HG03457 (cell line): ENCODE measurements around the gene ERN2.
"Not testable (repeated sequence)": the region's sequence is repeated elsewhere in the genome, so short reads cannot be mapped to it uniquely, and the experiment has no call there.

Experiments
- ATAC-seq: cut with Tn5 transposase; IDR thresholded peaks from one replicate; pipeline ENCODE4 v1.9.1; 2021; ENCODE audit warnings: moderate number of reproducible peaks; ENCODE audit not compliant: unreplicated experiment

ERN2 gene

DNA sequence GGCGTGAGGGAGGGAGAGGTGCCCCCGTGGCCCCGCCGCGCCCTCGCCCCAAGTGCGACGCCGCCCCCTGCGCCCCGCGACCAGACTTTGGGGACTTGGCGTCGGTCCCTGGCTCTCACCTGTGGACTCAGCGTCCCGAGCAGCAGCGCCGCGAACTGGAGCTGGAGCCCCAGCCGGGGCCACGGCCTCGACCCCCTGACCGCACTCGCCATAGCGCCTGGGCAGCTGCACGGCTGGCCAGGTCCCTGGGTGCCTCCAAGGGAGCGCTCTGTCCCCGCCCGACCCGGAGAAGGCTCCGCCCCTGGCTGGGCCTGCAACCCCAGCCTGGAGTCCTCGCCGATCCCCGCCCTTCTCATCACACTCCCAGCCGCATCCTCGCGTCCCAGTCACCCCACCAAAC lies at the start of gene ERN2:
Gene ERN2 (minus strand): TSS at position 247 of the 400 bp plus-strand sequence. CDS start 35 bp downstream, at position 212.
- ATAC-seq = no peak

DNA sequence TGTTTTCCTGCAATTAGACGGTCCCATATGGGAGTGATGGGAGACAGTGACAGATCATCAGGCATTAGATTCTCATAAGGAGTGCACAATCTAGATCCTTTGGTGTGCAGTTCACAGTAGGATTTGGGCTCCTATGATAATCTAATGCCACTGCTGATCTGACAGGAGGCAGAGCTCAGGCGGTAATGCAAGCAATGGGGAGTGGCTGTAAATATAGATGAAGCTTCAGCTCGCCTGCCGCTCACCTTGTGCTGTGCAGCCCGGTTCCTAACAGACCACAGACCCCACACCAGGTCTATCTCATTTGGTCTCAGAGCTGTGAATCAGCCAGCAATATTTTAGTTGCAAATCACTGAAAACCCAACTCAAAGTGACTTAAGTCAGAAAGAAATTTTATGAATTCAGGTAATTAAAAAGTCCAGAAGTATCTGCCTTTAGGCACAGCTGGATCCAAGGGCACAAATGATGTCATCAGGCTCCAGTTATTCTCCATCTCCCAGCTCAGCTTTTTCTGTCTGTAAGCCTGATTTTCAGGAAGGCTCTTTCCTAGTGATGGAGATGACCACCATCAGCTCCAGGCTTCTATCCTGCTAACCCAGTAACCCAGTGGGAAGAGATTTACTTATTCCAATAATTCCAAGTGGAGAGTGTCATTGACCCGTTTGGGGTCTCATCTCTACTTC lies 45.1 kb upstream of the ERN2 start:
- ATAC-seq = no peak

DNA sequence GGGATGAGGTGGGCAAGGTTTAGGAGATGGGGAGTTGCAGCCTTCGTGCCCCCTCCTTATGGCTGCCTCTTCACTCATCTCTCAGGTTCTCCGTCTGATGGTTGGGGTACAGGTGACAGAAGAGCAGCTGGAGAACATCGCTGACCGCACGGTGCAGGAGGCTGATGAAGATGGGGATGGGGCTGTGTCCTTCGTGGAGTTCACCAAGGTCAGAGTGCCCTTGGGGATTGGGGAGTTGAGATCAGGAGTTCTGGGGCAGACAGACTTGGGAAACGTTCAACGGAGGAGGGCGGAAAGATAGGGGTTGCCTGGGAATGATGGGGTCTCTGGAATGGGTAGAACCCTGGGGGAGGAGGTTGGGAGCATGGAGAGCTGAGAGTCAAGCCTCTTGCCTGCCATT lies 44.1 kb upstream of the ERN2 start:
- ATAC-seq = no peak

DNA sequence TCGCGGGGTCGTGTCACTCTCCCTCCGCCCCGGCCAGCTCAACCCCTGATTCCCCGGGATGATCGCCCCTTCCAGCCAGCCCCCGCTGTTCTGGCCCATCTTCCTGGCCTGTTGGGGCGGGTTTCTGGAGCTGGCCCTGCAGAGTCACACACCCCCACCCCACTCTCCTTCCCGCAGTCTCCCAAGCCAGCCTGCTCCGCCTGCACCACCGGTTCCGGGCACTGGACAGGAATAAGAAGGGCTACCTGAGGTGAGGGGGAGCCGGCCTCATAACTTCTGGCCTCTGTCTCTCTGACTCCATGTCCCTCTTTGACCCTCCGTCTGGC lies 42.4 kb upstream of the ERN2 start:
- no peak for ATAC-seq

DNA sequence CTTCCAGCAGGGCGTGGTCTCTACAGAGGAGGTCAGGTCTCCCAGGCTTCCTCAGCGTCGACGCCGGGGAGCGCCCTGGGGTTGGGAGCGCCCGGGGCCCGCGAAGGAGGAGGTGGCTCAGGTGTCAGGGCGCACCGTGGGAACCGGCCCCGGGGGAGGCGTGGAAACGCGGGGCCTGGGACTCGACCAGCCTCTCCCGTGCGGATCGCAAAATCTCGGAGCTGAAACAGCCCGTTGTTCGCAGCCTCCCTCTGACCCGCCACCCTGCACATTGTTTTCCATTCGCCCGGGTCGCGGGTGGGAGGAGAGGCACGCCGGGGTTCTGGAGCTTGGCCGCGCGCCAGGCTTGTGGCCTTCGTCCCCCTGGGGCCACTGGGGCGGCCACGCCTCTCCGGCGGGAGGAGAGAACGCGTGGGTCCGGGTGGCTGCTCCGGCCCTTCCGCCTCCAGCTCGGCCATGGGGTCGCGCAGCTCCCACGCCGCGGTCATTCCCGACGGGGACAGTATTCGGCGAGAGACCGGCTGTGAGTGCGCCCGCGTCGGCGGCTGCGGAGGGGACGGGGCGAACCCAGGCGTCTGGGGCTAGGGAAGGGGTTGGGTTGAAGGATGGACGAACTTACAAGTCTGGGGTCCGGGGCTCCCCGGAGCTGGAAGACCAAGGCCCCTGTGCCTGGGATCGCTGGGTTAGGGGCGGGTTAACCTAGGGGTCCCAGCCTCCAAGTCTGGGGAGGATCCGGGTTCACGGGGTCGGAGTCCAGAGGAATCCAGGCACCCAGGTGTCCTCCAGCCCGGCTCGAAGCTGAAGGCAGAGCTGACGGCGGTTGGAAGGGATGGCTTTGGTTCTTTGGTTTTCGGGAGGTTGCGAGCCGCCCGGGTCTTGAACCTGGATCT lies 41.8 kb upstream of the ERN2 start, which contains the start of gene CHP2:
Gene CHP2 (plus strand): TSS at position 433 of the 890 bp plus-strand sequence. CDS start 24 bp downstream, at position 457.
- no peak for ATAC-seq

DNA sequence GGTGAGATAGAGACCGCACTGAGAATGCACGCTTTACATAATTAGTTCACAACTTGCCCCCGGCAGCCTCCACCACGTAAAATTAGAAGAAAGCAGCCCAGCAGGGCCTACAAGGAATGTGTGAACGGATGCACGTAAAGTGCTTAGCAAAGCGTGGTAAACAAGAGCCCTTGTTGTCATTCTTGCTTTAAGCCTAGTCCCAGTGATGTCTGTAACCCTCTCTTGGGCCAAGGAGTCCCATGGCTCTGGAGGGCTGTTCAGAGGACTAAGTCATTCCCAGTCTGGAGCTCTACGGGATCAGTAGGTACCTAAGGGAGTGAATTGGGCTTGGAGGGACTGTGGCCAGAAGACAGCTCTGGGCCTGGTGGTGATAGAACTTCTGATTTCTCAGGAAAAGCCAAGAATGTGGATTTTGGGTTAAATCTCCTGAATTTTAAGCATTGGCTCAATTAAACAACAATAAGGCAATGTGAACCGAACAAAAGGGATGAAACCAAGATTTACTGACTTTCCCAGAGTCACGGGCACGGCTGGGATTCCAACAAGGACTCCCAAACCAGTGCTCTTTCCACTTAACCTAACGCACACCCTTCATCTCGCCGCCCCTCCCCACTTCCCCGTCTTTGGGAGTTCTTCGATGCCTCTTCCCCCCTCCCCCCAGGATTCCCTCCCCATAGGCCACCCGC lies 41.0 kb upstream of the ERN2 start:
- ATAC-seq = no peak

DNA sequence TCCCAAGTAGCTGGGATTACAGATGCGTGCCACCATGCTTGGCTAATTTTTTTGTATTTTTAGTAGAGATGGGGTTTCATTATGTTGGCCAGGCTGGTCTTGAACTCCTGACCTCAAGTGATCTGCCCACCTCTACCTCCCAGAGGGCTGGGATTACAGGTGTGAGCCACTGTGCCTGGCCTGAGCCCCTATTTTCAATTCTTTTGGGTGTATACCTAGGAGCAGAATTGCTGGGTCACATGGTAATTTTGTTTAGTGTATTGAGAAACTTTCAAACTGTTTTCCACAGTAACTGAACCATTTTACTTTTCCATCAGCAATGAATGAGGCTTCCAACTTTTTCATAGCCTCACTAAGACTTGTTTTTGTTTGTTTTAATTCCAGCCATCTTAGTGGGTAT lies 38.0 kb upstream of the ERN2 start:
- not testable (repeated sequence) for ATAC-seq

DNA sequence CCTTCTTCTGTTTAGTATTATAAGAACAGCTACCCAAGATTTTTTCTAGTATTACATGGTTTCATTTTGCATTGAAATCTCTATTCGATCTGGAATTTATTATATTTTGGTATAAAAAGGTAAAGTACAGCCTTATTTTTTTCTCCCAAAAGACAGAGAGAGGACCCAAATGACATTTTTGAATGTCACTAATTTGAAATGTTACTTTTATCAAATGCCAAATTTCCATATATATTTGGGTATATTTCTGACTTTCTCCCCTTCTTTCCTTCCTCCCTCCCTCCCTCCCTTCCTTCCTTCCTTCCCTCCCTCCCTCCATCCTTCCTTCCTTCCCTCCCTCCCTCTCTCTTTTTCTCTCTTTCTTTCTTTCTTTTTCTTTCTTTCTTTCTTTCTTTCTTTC lies 35.6 kb upstream of the ERN2 start:
- no peak for ATAC-seq

DNA sequence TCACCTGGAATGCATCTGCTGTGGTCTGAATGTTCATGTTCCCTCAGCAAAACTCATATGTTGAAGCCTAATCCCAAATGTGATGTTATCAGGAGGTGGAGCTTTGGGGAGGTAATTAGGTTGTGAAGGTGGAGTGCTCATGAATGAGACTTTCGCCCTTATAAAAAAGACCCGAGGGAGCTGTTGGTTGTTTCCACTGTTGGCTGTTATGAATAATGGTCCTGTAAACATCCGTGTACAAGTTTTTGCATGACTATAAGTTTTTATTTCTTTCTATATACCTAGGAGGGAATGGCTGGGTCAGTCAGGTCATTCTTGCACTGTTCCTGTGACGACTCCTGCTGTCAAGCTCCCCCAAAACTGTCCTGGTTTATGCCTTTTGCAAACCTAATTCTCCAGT lies 32.2 kb upstream of the ERN2 start:
- no peak for ATAC-seq

DNA sequence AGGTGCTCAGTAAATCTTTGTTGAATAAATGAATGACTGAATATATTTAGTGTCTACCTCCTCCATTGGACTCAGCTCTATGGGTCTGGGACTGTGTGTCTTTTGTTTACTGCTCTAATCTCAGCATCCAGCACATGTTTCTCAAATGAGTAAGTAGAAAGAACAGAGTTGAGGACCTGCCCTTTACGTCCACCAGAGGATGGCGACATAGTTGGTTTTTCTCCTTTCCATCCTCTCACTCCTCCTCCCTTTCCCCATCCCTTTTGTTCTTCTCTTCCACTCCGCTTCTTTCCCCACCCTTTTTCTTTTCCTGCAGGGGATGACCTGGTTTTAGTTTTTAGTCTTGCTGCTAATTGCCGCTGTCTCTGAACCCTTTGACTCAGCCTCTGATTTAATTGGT lies 29.7 kb upstream of the ERN2 start:
- no peak for ATAC-seq

DNA sequence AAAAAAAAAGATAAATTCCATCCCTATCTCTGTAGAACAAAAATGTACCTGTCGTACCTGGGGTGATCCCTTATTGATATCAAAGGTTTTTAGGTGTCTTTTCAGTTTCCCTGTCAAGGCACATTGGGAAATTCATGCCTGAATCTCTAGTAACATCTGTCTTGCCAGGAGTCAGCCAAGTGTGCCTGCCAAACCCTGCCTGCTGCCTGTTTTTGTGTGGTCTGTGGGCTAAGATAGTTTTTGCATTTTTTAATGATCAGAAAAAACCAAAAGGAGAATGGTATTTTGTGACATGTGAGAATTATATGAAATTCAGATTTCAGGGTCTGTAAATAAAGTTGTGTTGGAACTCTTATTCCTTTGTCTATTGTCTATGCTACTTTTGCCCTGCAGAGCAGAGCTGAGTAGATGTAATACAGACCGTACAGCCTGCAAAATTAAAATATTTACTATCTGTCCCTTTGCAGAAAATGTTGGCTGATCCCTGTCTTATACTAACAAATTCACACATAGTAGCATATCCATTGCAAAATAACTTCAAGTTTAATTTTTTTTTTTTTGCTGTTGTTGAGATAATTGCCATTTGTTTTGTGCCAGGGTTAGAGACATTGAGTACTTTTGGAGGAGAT lies 28.8 kb upstream of the ERN2 start:
- no peak for ATAC-seq

DNA sequence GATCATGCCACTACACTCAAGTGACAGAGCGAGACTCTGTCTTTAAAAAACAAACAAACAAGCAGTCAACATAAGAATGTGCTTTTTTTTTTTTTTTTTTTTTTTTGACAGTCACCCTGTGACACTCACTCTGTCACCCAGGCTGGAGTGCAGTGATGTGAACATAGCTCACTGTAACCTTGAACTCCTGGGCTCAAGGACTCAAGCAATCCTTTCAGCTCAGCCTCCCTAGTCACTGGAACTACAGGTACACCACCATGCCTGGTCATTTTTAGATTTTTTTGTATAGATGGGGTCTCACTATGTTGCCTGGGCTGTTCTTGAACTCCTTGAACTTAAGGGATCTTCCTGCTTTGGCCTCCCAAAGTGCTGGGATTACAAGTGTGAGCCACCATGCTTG lies 26.5 kb upstream of the ERN2 start:
- ATAC-seq = no peak

DNA sequence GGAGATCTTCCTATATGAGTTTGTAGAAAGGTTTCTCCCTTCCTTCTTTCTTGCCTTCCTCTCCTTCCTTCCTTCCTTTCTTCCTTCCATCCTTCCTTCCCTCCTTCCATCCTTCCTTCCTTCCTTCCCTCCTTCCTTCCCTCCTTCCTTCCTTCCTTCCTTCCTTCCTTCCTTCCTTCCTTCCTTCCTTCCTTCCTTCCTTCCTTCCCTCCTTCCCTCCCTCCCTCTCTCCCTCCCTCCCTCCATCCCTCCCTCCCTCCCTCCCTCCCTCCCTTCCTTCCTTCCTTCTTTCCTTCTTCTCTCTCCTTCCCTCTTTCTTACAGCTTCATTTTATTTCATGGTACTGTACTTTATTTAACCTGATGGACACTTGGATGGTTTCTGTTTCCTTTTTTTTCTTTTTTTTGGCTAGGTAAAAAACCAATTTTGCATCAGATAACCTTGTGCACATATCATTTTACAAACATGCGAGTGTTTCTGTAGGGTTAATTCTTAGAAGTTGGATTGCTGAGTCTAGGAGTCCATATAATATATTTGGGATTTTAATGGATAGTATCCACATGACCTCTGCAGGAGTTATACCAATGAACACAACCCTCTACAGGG lies 24.5 kb upstream of the ERN2 start:
- ATAC-seq = not testable (repeated sequence)

DNA sequence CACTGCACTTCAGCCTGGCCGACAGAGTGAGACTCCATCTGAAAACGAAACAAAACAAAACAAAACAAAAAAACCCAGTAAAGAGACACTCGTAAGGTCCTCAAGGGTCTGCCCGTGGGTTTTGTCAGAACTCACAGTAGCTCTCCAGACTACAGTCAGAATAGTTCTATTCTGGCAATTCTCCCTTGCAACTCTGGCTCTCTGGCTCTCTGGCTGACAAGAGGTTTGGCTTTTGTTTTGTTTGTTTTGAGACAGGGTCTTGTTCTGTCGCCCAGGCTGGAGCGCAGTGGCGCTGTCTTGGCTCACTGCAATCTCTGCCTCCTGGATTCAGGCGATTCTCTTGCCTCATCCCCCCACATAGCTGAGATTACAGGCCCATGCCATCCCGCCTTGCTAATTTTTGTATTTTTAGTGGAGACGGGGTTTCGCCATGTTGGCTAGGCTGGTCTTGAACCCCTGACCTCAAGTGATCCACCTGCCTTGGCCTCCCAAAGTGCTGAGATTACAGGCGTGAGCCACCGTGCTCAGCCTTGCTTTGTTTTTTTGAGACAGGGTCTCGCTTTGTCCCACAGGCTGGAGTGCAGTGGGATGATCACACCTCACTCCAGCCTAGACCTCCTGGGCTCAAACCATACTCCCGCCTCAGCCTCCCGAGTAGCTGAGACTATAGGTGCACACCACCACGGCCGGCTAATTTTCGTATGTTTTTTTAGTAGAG lies 21.3 kb upstream of the ERN2 start:
- ATAC-seq = no peak

DNA sequence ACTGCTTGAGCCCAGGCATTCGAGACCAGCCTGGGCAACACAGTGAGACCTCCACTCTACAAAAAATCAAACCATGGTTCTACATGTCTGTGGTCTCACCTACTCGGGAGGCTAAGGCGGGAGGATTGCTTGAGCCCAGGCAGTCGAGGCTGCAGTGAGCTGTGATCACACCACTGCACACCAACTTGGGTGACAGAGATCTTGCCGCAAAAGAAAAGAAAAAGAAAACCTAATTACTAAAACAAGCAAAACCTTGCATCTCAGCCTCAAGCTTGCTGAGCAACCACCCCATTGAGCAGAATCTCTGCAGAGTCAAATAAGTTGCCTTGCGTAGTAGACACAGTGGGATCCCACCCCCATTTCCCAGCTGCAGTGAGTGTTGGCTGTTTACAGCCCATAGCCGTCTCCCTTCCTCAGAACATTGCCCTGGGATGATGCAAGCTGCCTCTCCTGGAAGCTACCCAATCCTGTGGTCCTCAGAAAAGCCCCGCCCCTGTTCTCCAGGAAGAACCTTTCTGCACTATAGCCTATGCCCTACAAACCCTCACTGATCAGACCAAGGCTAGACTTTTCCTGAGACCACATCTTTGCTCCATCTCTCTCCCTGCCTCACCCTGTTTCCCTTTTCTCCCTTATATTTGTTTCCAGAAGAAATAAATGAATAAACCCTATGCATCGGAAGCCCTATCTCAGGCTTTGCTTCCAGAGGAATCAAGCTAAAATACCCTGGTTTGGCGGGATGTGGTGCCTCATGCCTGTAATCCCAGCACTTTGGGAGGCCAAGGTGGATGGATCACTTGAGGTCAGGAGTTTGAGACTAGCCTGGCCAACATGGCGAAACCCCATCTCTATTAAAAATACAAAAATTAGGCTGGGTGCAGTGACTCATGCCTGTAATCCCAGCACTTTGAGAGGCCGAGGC lies 16.7 kb upstream of the ERN2 start:
- ATAC-seq = no peak

DNA sequence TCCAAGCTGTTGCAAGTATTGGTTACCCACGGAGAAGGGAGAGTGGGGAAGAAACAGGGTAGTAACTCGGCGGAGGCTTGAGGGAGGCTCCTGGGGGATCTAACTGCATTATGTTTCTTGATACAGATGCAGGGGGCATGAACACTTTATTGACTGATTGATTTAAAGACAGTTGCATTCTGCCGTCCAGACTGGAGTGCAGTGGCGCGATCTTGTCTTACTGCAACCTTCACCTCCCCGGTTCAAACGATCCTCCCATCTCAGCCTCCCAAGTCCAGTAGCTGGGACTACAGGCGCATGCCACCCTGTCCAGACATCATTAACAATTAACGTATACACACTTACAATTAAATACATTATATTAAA lies 15.1 kb upstream of the ERN2 start:
- ATAC-seq = no peak

DNA sequence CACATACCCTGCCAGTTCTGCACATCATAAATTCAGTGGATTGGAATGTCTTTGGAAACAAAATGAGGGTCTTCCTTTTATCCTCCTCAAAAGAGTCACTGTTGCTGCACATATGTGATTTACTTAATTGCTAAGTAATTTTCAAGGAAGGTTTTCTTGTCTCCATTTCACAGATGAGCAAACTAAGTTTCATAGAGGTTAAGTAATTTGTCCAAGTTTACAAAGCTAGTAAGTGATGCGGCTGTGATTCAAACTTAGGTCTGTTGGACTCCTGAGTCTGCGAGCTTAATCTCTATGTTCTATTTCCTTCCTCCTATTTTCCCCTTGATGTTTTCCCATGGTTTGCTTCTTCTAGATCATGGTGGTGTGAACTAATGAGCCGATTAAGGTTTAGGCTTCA lies 13.7 kb upstream of the ERN2 start:
- no peak for ATAC-seq

DNA sequence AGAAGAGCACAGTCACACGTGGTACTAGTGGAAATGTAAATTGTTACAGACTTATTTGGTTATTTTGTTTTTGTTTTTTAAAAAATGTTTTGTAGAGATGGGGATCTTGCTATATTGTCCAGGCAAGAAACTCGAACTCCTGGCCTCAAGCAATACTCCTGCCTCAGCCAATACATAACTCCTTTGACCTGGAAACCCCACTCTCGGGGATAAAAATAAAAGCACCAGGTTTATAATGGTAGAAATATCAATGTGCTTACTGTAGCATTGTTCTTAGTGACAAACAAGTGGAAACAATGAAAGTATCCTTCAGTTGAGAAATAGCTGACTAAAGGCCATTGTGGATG lies 11.7 kb upstream of the ERN2 start:
- ATAC-seq = no peak

DNA sequence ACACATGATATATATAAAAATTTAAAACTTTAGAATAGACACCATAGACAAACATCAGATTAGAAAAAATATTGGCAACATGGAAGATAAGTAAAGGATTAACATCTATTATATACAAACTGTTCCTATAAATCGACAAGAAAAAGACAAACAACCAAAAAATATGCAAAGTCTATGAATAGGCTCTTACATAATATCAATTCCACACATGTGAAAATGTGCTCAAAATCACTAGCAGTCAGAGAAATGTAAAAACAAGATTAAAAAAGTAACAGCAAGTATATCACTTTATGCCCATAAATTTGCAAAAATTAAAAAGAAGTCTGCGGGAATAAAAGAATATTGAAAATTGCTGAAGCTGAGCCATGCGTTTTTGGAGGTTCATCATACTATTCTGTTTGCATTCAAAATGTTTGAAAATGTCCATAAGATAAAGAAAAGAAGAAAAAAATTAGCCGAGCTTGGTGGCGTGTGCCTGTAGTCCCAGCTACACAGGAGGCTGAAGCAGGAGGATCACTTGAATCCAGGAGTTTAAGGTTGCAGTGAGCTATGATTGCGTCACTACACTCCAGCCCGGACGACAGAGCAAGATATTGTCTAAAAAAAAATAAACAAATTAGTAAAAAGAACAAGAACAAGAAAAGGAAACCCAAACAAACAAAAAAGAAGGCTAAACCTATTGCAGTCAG lies 11.2 kb upstream of the ERN2 start:
- ATAC-seq = no peak
